Activated CD8-positive, alpha-beta T cell treated with anti-CD3 and anti-CD28 coated beads for 36 hours (primary cell): ENCODE data around the gene HSPB1. TPM values are rescaled to one million over a fixed set of nuclear protein-coding genes. Genes with fewer than 3 reads are reported as not detected.

Source experiments
- ATAC-seq: fragments of 200-7000 bp; cut with Tn5 transposase; one replicate; pipeline ENCODE4 v1.10.0; 2021; ENCODE audit warnings: mild to moderate bottlenecking, moderate library complexity
- CTCF ChIA-PET: fragments of 350-600 bp; sonication (Branson Sonifier 250); formaldehyde crosslinking; loops from one replicate; lab custom pipeline; 2021; ENCODE audit warnings: antibody characterized with exemption; lab: Charles Lee
- POLR2A ChIA-PET: fragments of 350-600 bp; sonication (Branson Sonifier 250); formaldehyde crosslinking; loops from one replicate; lab custom pipeline; 2021; ENCODE audit warnings: antibody characterized with exemption; lab: Charles Lee
- DNase-seq: peaks from one replicate; pipeline ENCODE4 v3.0.0-alpha.2; 2020
- H3K27ac Mint-ChIP-seq: one replicate; pipeline ENCODE4 v1.8.0; 2021; ENCODE audit warnings: mild to moderate bottlenecking, mixed read lengths
- H3K27me3 Mint-ChIP-seq: one replicate; pipeline ENCODE4 v1.8.0; 2021; ENCODE audit warnings: mixed read lengths
- H3K36me3 Mint-ChIP-seq: one replicate; pipeline ENCODE4 v1.8.0; 2021; ENCODE audit warnings: low read depth, mixed read lengths
- H3K4me1 Mint-ChIP-seq: one replicate; pipeline ENCODE4 v1.8.0; 2021; ENCODE audit warnings: low read depth, mixed read lengths
- H3K4me3 Mint-ChIP-seq: one replicate; pipeline ENCODE4 v1.8.0; 2021; ENCODE audit warnings: mild to moderate bottlenecking, moderate library complexity, mixed read lengths
- H3K9me3 Mint-ChIP-seq: one replicate; pipeline ENCODE4 v1.8.0; 2021; ENCODE audit warnings: mixed read lengths
- CTCF ChIP-seq: fragments of 200-600 bp; IDR thresholded peaks from one replicate; pipeline ENCODE4 v1.8.0; 2022; ENCODE audit warnings: antibody characterized with exemption, mild to moderate bottlenecking
- intact Hi-C: fragments of 100-400 bp; cut with micrococcal nuclease; formaldehyde crosslinking; loops from one replicate; pipeline ENCODE4 v1.10.0; 2022
- total RNA-seq, 2 experiments: library from RNA; stranded (reverse); gene quantifications; one replicate each; pipeline ENCODE4 v1.2.3, GENCODE V29; 2021

The HSPB1 gene
- total RNA-seq, 2 experiments from 2014 or later = 104 to 109 TPM

- no peaks in the 10 kb centered on the region for H3K9me3 Mint-ChIP-seq
- intact Hi-C loops = no loop called here
- peaks cover 21% of the 10 kb centered on the region for H3K4me1 Mint-ChIP-seq
- no peak for TF ChIP-seq CTCF
- POLR2A ChIA-PET = no interaction called here
- no peak overlapping the region for H3K4me3 Mint-ChIP-seq
- no peak overlapping the region for H3K27ac Mint-ChIP-seq
- no peaks in the 10 kb centered on the region for H3K27me3 Mint-ChIP-seq
- peaks cover 38% of the 10 kb centered on the region for H3K36me3 Mint-ChIP-seq
- CTCF ChIA-PET = no interaction called here
- ATAC-seq (no peak), DNase-seq (no peak)
Measured at GRCh38 chr7:76325811-76326210, 23.3 kb downstream of the HSPB1 start.

- POLR2A ChIA-PET = interaction anchor here (1.1 to 1.7 kb wide), 3 partner anchors 9 to 32 kb away, joined by 4 to 7 read pairs (median 6); partner anchors contain the start of gene YWHAG
- no peak for TF ChIP-seq CTCF
- peaks cover 23% of the 10 kb centered on the region for H3K4me1 Mint-ChIP-seq
- intact Hi-C loops = no loop called here
- no peak for ATAC-seq
- H3K4me3 Mint-ChIP-seq = no peak overlapping the region
- CTCF ChIA-PET = interaction anchor here (0.9 to 2.2 kb wide), 5 partner anchors 9 to 148 kb away, joined by 3 to 19 read pairs (median 4); no protein-coding TSS in a partner anchor
- H3K27ac Mint-ChIP-seq = no peak overlapping the region
- H3K9me3 Mint-ChIP-seq = no peaks in the 10 kb centered on the region
- H3K36me3 Mint-ChIP-seq = peaks cover 38% of the 10 kb centered on the region
- no peak for DNase-seq
- no peaks in the 10 kb centered on the region for H3K27me3 Mint-ChIP-seq
Measured at GRCh38 chr7:76326646-76327233, 24.3 kb downstream of the HSPB1 start.

- no peak for TF ChIP-seq CTCF
- ChIA-PET POLR2A (interaction anchor here (1.2 to 1.7 kb wide), 3 partner anchors 27 to 54 kb away, joined by 3 to 7 read pairs (median 6); partner anchors contain the start of gene YWHAG), CTCF (interaction anchor here (0.9 to 2.2 kb wide), 4 partner anchors 9 to 149 kb away, joined by 4 to 19 read pairs (median 5); no protein-coding TSS in a partner anchor)
- Mint-ChIP-seq H3K27ac (peak overlapping the region; percentile 68), H3K4me1 (peaks cover 30% of the 10 kb centered on the region), H3K4me3 (no peak overlapping the region), H3K36me3 (peaks cover 44% of the 10 kb centered on the region), H3K27me3 (no peaks in the 10 kb centered on the region), H3K9me3 (no peaks in the 10 kb centered on the region)
- peak; percentile 71 for ATAC-seq
- intact Hi-C loops = no loop called here
- DNase-seq = no peak
Measured at GRCh38 chr7:76327610-76328009, 25.1 kb downstream of the HSPB1 start.

- H3K4me3 Mint-ChIP-seq = no peak overlapping the region
- H3K4me1 Mint-ChIP-seq = peaks cover 32% of the 10 kb centered on the region
- intact Hi-C loops = no loop called here
- ChIA-PET CTCF (interaction anchor here (2.2 kb wide), 1 partner anchor 10 kb away, joined by 19 read pairs; no protein-coding TSS in a partner anchor), POLR2A (interaction anchor here (1.2 kb wide), 1 partner anchor 54 kb away, joined by 3 read pairs; no protein-coding TSS in a partner anchor)
- H3K27me3 Mint-ChIP-seq = no peaks in the 10 kb centered on the region
- no peaks in the 10 kb centered on the region for H3K9me3 Mint-ChIP-seq
- peak overlapping the region; percentile 68 for H3K27ac Mint-ChIP-seq
- ATAC-seq (no peak), DNase-seq (no peak)
- no peak for TF ChIP-seq CTCF
- peaks cover 46% of the 10 kb centered on the region for H3K36me3 Mint-ChIP-seq
Measured at GRCh38 chr7:76328389-76328788, 25.9 kb downstream of the HSPB1 start.

GRCh38 chr7:76329479-76329878 is 27.0 kb downstream of the HSPB1 start:
- ChIA-PET POLR2A (no interaction called here), CTCF (interaction anchor here (1.6 kb wide), 1 partner anchor 12 kb away, joined by 3 read pairs; no protein-coding TSS in a partner anchor)
- no peak overlapping the region for H3K4me3 Mint-ChIP-seq
- no peak overlapping the region for H3K27ac Mint-ChIP-seq
- no peaks in the 10 kb centered on the region for H3K27me3 Mint-ChIP-seq
- intact Hi-C loops = no loop called here
- peaks cover 33% of the 10 kb centered on the region for H3K4me1 Mint-ChIP-seq
- peaks cover 45% of the 10 kb centered on the region for H3K36me3 Mint-ChIP-seq
- no peaks in the 10 kb centered on the region for H3K9me3 Mint-ChIP-seq
- no peak for DNase-seq
- no peak for TF ChIP-seq CTCF
- ATAC-seq = no peak
